ENCODE data around the gene CRABP2. TPM values are rescaled to one million over a fixed set of nuclear protein-coding genes. Genes with fewer than 3 reads are reported as not detected.

Gene CRABP2
- total RNA-seq, 2 donors from 2014 or later, result 0.67 to 2.5 TPM

GRCh38 chr1:156693848-156694689 is 11.3 kb downstream of the CRABP2 start:
- Histone ChIP-seq H3K9me3 (no peaks in the 10 kb centered on the region), H3K27ac (no peak overlapping the region), H3K27me3 (peaks cover 0 to 5% of the 10 kb centered on the region in 2 donors), H3K4me3 (no peak overlapping the region), H3K36me3 (no peaks in the 10 kb centered on the region), H3K4me1 (peaks cover 0 to 21% of the 10 kb centered on the region in 2 donors)
- TF ChIP-seq, protein P1, sequence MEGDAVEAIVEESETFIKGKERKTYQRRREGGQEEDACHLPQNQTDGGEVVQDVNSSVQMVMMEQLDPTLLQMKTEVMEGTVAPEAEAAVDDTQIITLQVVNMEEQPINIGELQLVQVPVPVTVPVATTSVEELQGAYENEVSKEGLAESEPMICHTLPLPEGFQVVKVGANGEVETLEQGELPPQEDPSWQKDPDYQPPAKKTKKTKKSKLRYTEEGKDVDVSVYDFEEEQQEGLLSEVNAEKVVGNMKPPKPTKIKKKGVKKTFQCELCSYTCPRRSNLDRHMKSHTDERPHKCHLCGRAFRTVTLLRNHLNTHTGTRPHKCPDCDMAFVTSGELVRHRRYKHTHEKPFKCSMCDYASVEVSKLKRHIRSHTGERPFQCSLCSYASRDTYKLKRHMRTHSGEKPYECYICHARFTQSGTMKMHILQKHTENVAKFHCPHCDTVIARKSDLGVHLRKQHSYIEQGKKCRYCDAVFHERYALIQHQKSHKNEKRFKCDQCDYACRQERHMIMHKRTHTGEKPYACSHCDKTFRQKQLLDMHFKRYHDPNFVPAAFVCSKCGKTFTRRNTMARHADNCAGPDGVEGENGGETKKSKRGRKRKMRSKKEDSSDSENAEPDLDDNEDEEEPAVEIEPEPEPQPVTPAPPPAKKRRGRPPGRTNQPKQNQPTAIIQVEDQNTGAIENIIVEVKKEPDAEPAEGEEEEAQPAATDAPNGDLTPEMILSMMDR (IDR thresholded peaks at IDR 0.05), result no peak
- DNase-seq (ENCODE audit: low spot score), result no peak

GRCh38 chr1:156692925-156693847 is 12.2 kb downstream of the CRABP2 start:
- TF ChIP-seq, protein P1 (IDR thresholded peaks at IDR 0.05), result no peak
- DNase-seq (ENCODE audit: low spot score), result no peak
- no peaks in the 10 kb centered on the region for H3K9me3 ChIP-seq
- peaks cover 0 to 24% of the 10 kb centered on the region in 2 donors for H3K4me1 ChIP-seq
- H3K4me3 ChIP-seq, result no peak overlapping the region
- no peaks in the 10 kb centered on the region for H3K36me3 ChIP-seq
- H3K27ac ChIP-seq, result no peak overlapping the region
- H3K27me3 ChIP-seq, result peaks cover 0 to 5% of the 10 kb centered on the region in 2 donors

GRCh38 chr1:156692441-156692924 is 12.9 kb downstream of the CRABP2 start:
- DNase-seq (ENCODE audit: low spot score), result no peak
- TF ChIP-seq, protein P1 (IDR thresholded peaks at IDR 0.05), result no peak
- no peaks in the 10 kb centered on the region for H3K9me3 ChIP-seq
- peaks cover 0 to 24% of the 10 kb centered on the region in 2 donors for H3K4me1 ChIP-seq
- H3K36me3 ChIP-seq, result no peaks in the 10 kb centered on the region
- H3K27ac ChIP-seq, result no peak overlapping the region
- H3K4me3 ChIP-seq, result no peak overlapping the region
- H3K27me3 ChIP-seq, result peaks cover 0 to 5% of the 10 kb centered on the region in 2 donors

GRCh38 chr1:156691665-156692440 is 13.5 kb downstream of the CRABP2 start:
- H3K4me3 ChIP-seq, result no peak overlapping the region
- no peak for DNase-seq (ENCODE audit: low spot score)
- peaks cover 0 to 5% of the 10 kb centered on the region in 2 donors for H3K27me3 ChIP-seq
- TF ChIP-seq, protein P1 (IDR thresholded peaks at IDR 0.05), result no peak
- H3K4me1 ChIP-seq, result peaks cover 0 to 24% of the 10 kb centered on the region in 2 donors
- no peak overlapping the region for H3K27ac ChIP-seq
- no peaks in the 10 kb centered on the region for H3K9me3 ChIP-seq
- no peaks in the 10 kb centered on the region for H3K36me3 ChIP-seq

DNA sequence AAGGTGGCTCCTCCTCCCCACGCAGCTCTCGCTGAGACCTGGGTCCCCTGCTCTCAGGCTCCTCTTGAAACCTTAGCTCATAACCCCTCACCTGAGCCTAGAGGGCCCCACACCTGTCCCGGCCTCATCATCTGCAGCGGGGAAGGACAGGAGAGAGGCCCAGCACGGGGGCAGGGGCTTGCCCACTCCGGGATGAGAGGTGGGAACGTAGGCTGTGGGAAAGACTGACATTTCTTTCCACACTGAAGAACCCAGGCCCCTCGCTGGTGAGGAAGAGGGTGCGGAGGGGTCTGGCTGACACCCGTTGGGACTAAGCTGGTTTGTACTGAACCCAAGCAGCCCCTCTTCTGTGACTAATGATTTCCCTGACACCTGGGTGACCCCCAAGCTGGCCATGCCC is 14.2 kb downstream of the CRABP2 start:
- TF ChIP-seq, protein P1 (IDR thresholded peaks at IDR 0.05), result no peak
- H3K27me3 ChIP-seq, result peaks cover 0 to 5% of the 10 kb centered on the region in 2 donors

More for the DNA sequence above, 14.2 kb downstream of the CRABP2 start:
- Histone ChIP-seq H3K4me1 (peaks cover 0 to 24% of the 10 kb centered on the region in 2 donors), H3K4me3 (no peak overlapping the region), H3K36me3 (no peaks in the 10 kb centered on the region), H3K9me3 (no peaks in the 10 kb centered on the region), H3K27ac (no peak overlapping the region)
- DNase-seq (ENCODE audit: low spot score), result no peak

Data from right atrium auricular region (tissue), 2 donors.